ENCODE data around the gene HOXC4. TPM values are rescaled to one million over a fixed set of nuclear protein-coding genes. Genes with fewer than 3 reads are reported as not detected.
"Not testable (repeated sequence)": the region's sequence is repeated elsewhere in the genome, so short reads cannot be mapped to it uniquely, and the experiment has no call there.

Gene HOXC4
- total RNA-seq, 1 donor from 2014 or later, result 67.4 TPM

- TF ChIP-seq CTCF (IDR thresholded peaks at IDR 0.05; ENCODE audit: unreplicated experiment), result no peak
- DNase-seq (ENCODE audit: low spot score in 2 of 2, unreplicated experiment in 2 of 2), result no peak
- H3K9me3 Mint-ChIP-seq, result no peaks in the 10 kb centered on the region
- H3K27ac Mint-ChIP-seq, result peak overlapping the region; percentile 61
- peaks cover 3% of the 10 kb centered on the region for H3K36me3 Mint-ChIP-seq
- H3K4me3 Mint-ChIP-seq, result no peak overlapping the region
- peaks cover 5% of the 10 kb centered on the region for H3K27me3 Mint-ChIP-seq (ENCODE audit: low read depth)
- peaks cover 28% of the 10 kb centered on the region for H3K4me1 Mint-ChIP-seq
Observed at GRCh38 chr12:54068418-54069070, 14.9 kb downstream of the HOXC4 start.

GRCh38 chr12:54071942-54072341 is 18.3 kb downstream of the HOXC4 start:
- DNase-seq (ENCODE audit: low spot score in 2 of 2, unreplicated experiment in 2 of 2), result no peak
- Mint-ChIP-seq H3K4me3 (no peak overlapping the region), H3K27me3 (ENCODE audit: low read depth) (no peaks in the 10 kb centered on the region), H3K4me1 (peaks cover 43% of the 10 kb centered on the region), H3K9me3 (no peaks in the 10 kb centered on the region), H3K36me3 (peaks cover 2% of the 10 kb centered on the region), H3K27ac (no peak overlapping the region)
- no peak for TF ChIP-seq CTCF (IDR thresholded peaks at IDR 0.05; ENCODE audit: unreplicated experiment)

GRCh38 chr12:54074308-54074707 is 20.7 kb downstream of the HOXC4 start:
- no peak overlapping the region for H3K4me3 Mint-ChIP-seq
- peaks cover 2% of the 10 kb centered on the region for H3K36me3 Mint-ChIP-seq
- H3K27me3 Mint-ChIP-seq (ENCODE audit: low read depth), result no peaks in the 10 kb centered on the region
- no peak for TF ChIP-seq CTCF (IDR thresholded peaks at IDR 0.05; ENCODE audit: unreplicated experiment)
- H3K27ac Mint-ChIP-seq, result no peak overlapping the region
- H3K9me3 Mint-ChIP-seq, result no peaks in the 10 kb centered on the region
- peaks cover 54% of the 10 kb centered on the region for H3K4me1 Mint-ChIP-seq
- no peak for DNase-seq (ENCODE audit: low spot score in 2 of 2, unreplicated experiment in 2 of 2)

- H3K36me3 Mint-ChIP-seq, result peaks cover 2% of the 10 kb centered on the region
- H3K4me1 Mint-ChIP-seq, result peaks cover 56% of the 10 kb centered on the region
- no peak for DNase-seq (ENCODE audit: low spot score in 2 of 2, unreplicated experiment in 2 of 2)
- no peak overlapping the region for H3K4me3 Mint-ChIP-seq
- TF ChIP-seq CTCF (IDR thresholded peaks at IDR 0.05; ENCODE audit: unreplicated experiment), result no peak
- H3K9me3 Mint-ChIP-seq, result no peaks in the 10 kb centered on the region
- H3K27ac Mint-ChIP-seq, result peak overlapping the region; percentile 68
- no peaks in the 10 kb centered on the region for H3K27me3 Mint-ChIP-seq (ENCODE audit: low read depth)
Observed at GRCh38 chr12:54075409-54075808, 21.8 kb downstream of the HOXC4 start.

- no peaks in the 10 kb centered on the region for H3K9me3 Mint-ChIP-seq
Observed at GRCh38 chr12:54075974-54076373, 22.3 kb downstream of the HOXC4 start.

GRCh38 chr12:54077843-54078242 is 24.2 kb downstream of the HOXC4 start:
- peak overlapping the region; percentile 69 for H3K4me3 Mint-ChIP-seq
- not testable (repeated sequence) for H3K36me3 Mint-ChIP-seq; DNase-seq (ENCODE audit: low spot score in 2 of 2, unreplicated experiment in 2 of 2); H3K9me3 Mint-ChIP-seq; H3K27me3 Mint-ChIP-seq (ENCODE audit: low read depth)
- H3K27ac Mint-ChIP-seq, result peak overlapping the region; percentile 99
- peaks cover 58% of the 10 kb centered on the region for H3K4me1 Mint-ChIP-seq

More at GRCh38 chr12:54075974-54076373, 22.3 kb downstream of the HOXC4 start:
- TF ChIP-seq CTCF (IDR thresholded peaks at IDR 0.05; ENCODE audit: unreplicated experiment), result no peak
- Mint-ChIP-seq H3K27me3 (ENCODE audit: low read depth) (no peaks in the 10 kb centered on the region), H3K4me1 (peaks cover 55% of the 10 kb centered on the region), H3K36me3 (peaks cover 2% of the 10 kb centered on the region), H3K4me3 (no peak overlapping the region), H3K27ac (peak overlapping the region; percentile 79)
- no peak for DNase-seq (ENCODE audit: low spot score in 2 of 2, unreplicated experiment in 2 of 2)

- peak overlapping the region; percentile 73 for H3K4me3 Mint-ChIP-seq
- H3K4me1 Mint-ChIP-seq, result peaks cover 69% of the 10 kb centered on the region
- not testable (repeated sequence) for H3K27me3 Mint-ChIP-seq (ENCODE audit: low read depth); H3K9me3 Mint-ChIP-seq; DNase-seq (ENCODE audit: low spot score in 2 of 2, unreplicated experiment in 2 of 2); H3K36me3 Mint-ChIP-seq
- peak overlapping the region; percentile 99 for H3K27ac Mint-ChIP-seq
Observed at GRCh38 chr12:54079115-54079514, 25.5 kb downstream of the HOXC4 start.

- H3K9me3 Mint-ChIP-seq; H3K27me3 Mint-ChIP-seq (ENCODE audit: low read depth); H3K36me3 Mint-ChIP-seq; DNase-seq (ENCODE audit: low spot score in 2 of 2, unreplicated experiment in 2 of 2): not testable (repeated sequence)
- Mint-ChIP-seq H3K27ac (peak overlapping the region; percentile 99), H3K4me3 (peak overlapping the region; percentile 73), H3K4me1 (peaks cover 78% of the 10 kb centered on the region)
Observed at GRCh38 chr12:54080008-54080924, 26.6 kb downstream of the HOXC4 start.

Measured in mesothelial cell of epicardium (in vitro differentiated cells).